ENCODE results near the gene SGIP1. TPM values are rescaled to one million over a fixed set of nuclear protein-coding genes. Genes with fewer than 3 reads are reported as not detected.
"Not testable (repeated sequence)": the region's sequence is repeated elsewhere in the genome, so short reads cannot be mapped to it uniquely, and the experiment has no call there.

The SGIP1 gene
- total RNA-seq, 1 experiment from 2014 or later = not detected

DNA sequence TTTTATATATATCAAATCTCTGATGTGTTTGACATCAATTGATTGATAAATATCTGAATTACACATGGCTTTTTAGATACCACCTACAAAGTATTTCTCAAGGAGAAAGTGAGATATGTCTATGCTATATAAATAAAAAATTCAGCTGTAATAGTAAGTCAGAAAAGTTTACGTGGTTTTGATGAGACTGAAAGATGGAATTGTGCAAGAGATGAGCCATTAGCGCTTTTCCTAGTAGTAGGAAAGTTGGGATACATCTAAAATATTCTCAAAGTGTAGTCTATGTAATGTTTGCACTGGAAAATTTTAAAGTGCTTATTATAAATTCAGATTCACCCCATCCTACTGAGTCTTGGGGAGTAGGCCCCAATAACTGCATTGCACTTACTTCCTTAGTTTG lies 49.1 kb downstream of the SGIP1 start:
- no peaks in the 10 kb centered on the region for H3K36me3 Mint-ChIP-seq (ENCODE audit: insufficient read depth, unreplicated experiment)
- no peaks in the 10 kb centered on the region for H3K27me3 ChIP-seq (replicated peaks; ENCODE audit: control insufficient read depth, insufficient read depth, low read length)
- no peaks in the 10 kb centered on the region for H3K9me3 Mint-ChIP-seq (ENCODE audit: unreplicated experiment)
- intact Hi-C loops (cut with micrococcal nuclease; ENCODE audit: unreplicated experiment) = no loop called here
- H3K27ac Mint-ChIP-seq (ENCODE audit: unreplicated experiment) = no peak overlapping the region
- H3K9me3 ChIP-seq = no peaks in the 10 kb centered on the region
- H3K4me1 ChIP-seq = no peaks in the 10 kb centered on the region
- POLR2A ChIA-PET = no interaction called here
- H3K27me3 Mint-ChIP-seq (ENCODE audit: insufficient read depth, unreplicated experiment) = no peaks in the 10 kb centered on the region
- no peak overlapping the region for H3K4me3 Mint-ChIP-seq (ENCODE audit: unreplicated experiment)
- TF ChIP-seq, protein P1, sequence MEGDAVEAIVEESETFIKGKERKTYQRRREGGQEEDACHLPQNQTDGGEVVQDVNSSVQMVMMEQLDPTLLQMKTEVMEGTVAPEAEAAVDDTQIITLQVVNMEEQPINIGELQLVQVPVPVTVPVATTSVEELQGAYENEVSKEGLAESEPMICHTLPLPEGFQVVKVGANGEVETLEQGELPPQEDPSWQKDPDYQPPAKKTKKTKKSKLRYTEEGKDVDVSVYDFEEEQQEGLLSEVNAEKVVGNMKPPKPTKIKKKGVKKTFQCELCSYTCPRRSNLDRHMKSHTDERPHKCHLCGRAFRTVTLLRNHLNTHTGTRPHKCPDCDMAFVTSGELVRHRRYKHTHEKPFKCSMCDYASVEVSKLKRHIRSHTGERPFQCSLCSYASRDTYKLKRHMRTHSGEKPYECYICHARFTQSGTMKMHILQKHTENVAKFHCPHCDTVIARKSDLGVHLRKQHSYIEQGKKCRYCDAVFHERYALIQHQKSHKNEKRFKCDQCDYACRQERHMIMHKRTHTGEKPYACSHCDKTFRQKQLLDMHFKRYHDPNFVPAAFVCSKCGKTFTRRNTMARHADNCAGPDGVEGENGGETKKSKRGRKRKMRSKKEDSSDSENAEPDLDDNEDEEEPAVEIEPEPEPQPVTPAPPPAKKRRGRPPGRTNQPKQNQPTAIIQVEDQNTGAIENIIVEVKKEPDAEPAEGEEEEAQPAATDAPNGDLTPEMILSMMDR (IDR thresholded peaks at IDR 0.05; ENCODE audit: insufficient read depth in 1 of 2, low read depth in 1 of 2, low read length in 1 of 2, severe bottlenecking in 1 of 2, unreplicated experiment in 1 of 2) = no peak
- CTCF ChIA-PET = no interaction called here
- no peak overlapping the region for H3K4me3 ChIP-seq (ENCODE audit: low read depth, low read length)
- H3K36me3 ChIP-seq (ENCODE audit: control insufficient read depth, insufficient read depth, low read length) = no peaks in the 10 kb centered on the region
- BruUV-seq (replicated peaks) = no TSS peak
- H3K4me1 Mint-ChIP-seq (ENCODE audit: low read depth, unreplicated experiment) = peaks cover 7% of the 10 kb centered on the region
- DNase-seq = no peak

DNA sequence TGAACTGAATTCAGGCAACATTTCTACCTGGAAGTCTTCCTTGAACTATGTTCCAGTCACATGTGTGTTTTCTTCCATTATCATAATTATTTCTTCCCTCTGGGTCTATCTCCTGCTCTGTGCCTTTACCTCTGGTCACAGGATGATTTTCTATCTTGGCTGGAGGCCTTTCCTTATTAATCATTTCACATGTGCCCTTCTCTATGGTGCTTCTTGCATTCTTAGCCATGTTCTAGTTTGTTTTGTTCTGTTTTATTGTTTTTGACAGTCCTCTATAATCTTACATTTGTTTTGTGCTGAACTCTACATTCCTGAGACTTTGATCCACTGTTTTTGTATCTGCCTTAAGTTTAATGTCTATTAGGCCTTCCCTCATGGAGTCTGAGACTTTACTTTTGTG lies 51.0 kb downstream of the SGIP1 start:
- no peak overlapping the region for H3K27ac Mint-ChIP-seq (ENCODE audit: unreplicated experiment)
- intact Hi-C loops (cut with micrococcal nuclease; ENCODE audit: unreplicated experiment) = no loop called here
- TF ChIP-seq, protein P1 (IDR thresholded peaks at IDR 0.05; ENCODE audit: insufficient read depth in 1 of 2, low read depth in 1 of 2, low read length in 1 of 2, severe bottlenecking in 1 of 2, unreplicated experiment in 1 of 2) = no peak
- no peak for DNase-seq
- Histone ChIP-seq H3K4me3 (ENCODE audit: low read depth, low read length) (no peak overlapping the region), H3K4me1 (peaks cover 7% of the 10 kb centered on the region), H3K27me3 (replicated peaks; ENCODE audit: control insufficient read depth, insufficient read depth, low read length) (no peaks in the 10 kb centered on the region), H3K9me3 (no peaks in the 10 kb centered on the region), H3K36me3 (ENCODE audit: control insufficient read depth, insufficient read depth, low read length) (no peaks in the 10 kb centered on the region)
- no peaks in the 10 kb centered on the region for H3K27me3 Mint-ChIP-seq (ENCODE audit: insufficient read depth, unreplicated experiment)
- no peaks in the 10 kb centered on the region for H3K9me3 Mint-ChIP-seq (ENCODE audit: unreplicated experiment)
- peaks cover 7% of the 10 kb centered on the region for H3K4me1 Mint-ChIP-seq (ENCODE audit: low read depth, unreplicated experiment)
- H3K36me3 Mint-ChIP-seq (ENCODE audit: insufficient read depth, unreplicated experiment) = no peaks in the 10 kb centered on the region
- ChIA-PET POLR2A (no interaction called here), CTCF (no interaction called here)
- no TSS peak for BruUV-seq (replicated peaks)
- H3K4me3 Mint-ChIP-seq (ENCODE audit: unreplicated experiment) = no peak overlapping the region

DNA sequence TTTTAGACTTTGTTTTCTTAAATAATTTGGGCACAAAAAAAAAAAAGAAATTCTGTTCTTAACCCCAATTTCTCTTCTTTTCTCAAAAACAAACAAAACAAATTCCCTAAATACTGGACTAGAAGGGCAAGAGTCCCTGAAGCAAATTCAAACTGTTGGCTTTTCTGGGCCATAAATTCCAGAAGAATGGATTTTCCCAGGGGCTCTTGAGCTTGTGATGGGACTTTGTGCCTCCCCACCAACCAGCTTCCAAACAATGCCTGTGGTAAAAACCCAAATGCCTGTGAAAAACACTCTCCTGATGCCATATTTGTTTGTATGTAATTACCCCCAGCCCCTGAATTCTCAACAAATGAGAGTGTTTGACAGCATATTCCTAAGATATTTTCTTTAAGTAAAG lies 55.4 kb downstream of the SGIP1 start:
- peak; percentile 3 to 36 for DNase-seq
- Histone ChIP-seq H3K27me3 (replicated peaks; ENCODE audit: control insufficient read depth, insufficient read depth, low read length) (no peaks in the 10 kb centered on the region), H3K4me1 (peaks cover 26% of the 10 kb centered on the region), H3K9me3 (no peaks in the 10 kb centered on the region), H3K36me3 (ENCODE audit: control insufficient read depth, insufficient read depth, low read length) (no peaks in the 10 kb centered on the region), H3K4me3 (ENCODE audit: low read depth, low read length) (no peak overlapping the region)
- Mint-ChIP-seq H3K4me1 (ENCODE audit: low read depth, unreplicated experiment) (peaks cover 16% of the 10 kb centered on the region), H3K27me3 (ENCODE audit: insufficient read depth, unreplicated experiment) (no peaks in the 10 kb centered on the region), H3K9me3 (ENCODE audit: unreplicated experiment) (no peaks in the 10 kb centered on the region), H3K27ac (ENCODE audit: unreplicated experiment) (no peak overlapping the region), H3K4me3 (ENCODE audit: unreplicated experiment) (no peak overlapping the region), H3K36me3 (ENCODE audit: insufficient read depth, unreplicated experiment) (no peaks in the 10 kb centered on the region)
- ChIA-PET POLR2A (no interaction called here), CTCF (no interaction called here)
- TF ChIP-seq, protein P1 (IDR thresholded peaks at IDR 0.05; ENCODE audit: insufficient read depth in 1 of 2, low read depth in 1 of 2, low read length in 1 of 2, severe bottlenecking in 1 of 2, unreplicated experiment in 1 of 2) = no peak
- intact Hi-C loops (cut with micrococcal nuclease; ENCODE audit: unreplicated experiment) = no loop called here
- no TSS peak for BruUV-seq (replicated peaks)

DNA sequence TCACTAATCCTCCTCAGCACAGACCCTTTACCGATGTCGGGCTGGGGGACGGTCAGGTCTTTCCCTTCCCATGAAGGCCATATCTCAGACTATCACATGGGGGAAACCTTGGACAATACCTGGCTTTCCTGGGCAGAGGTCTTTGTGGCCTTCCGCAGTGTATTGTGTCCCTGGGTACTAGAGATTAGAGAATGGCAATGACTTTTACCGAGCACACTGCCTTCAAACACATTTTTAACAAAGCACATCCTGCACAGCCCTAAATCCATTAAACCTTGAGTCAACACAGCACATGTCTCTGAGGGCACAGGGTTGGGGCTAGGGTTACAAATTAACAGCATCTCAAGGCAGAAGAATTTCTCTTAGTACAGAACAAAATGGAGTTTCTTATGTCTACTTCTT lies 58.2 kb downstream of the SGIP1 start:
- peak; percentile 57 to 73 for DNase-seq

More for the DNA sequence above, 58.2 kb downstream of the SGIP1 start:
- Mint-ChIP-seq H3K27ac (ENCODE audit: unreplicated experiment) (peak overlapping the region; percentile 77), H3K4me3 (ENCODE audit: unreplicated experiment) (peak overlapping the region; percentile 45), H3K9me3 (ENCODE audit: unreplicated experiment) (peaks cover 13% of the 10 kb centered on the region)
- CTCF ChIA-PET; H3K36me3 ChIP-seq (ENCODE audit: control insufficient read depth, insufficient read depth, low read length); H3K27me3 ChIP-seq (replicated peaks; ENCODE audit: control insufficient read depth, insufficient read depth, low read length); H3K27me3 Mint-ChIP-seq (ENCODE audit: insufficient read depth, unreplicated experiment); H3K36me3 Mint-ChIP-seq (ENCODE audit: insufficient read depth, unreplicated experiment); H3K4me3 ChIP-seq (ENCODE audit: low read depth, low read length); POLR2A ChIA-PET; BruUV-seq (replicated peaks); H3K4me1 Mint-ChIP-seq (ENCODE audit: low read depth, unreplicated experiment); H3K9me3 ChIP-seq: not testable (repeated sequence)
- H3K4me1 ChIP-seq = peaks cover 26% of the 10 kb centered on the region
- intact Hi-C loops (cut with micrococcal nuclease; ENCODE audit: unreplicated experiment) = loop anchor here (5.0 kb wide), 1 partner anchor 135 kb away; no protein-coding TSS in a partner anchor

Data from Caco-2 (cell line).